Naive thymus-derived CD4-positive, alpha-beta T cell (primary cell): ENCODE results near the gene ERVMER34-1. TPM values are rescaled to one million over a fixed set of nuclear protein-coding genes. Genes with fewer than 3 reads are reported as not detected.

Experiments
- ATAC-seq: fragments of 150-1000 bp; cut with Tn5 transposase; 2 replicates; pipeline ENCODE4 v1.10.0; 2021; ENCODE audit warnings: mild to moderate bottlenecking, moderate library complexity
- CTCF ChIA-PET: fragments of 350-600 bp; sonication (Branson Sonifier 250); formaldehyde crosslinking; loops from one replicate; lab custom pipeline; 2021; ENCODE audit warnings: antibody characterized with exemption; lab: Charles Lee
- POLR2A ChIA-PET: fragments of 350-600 bp; sonication (Branson Sonifier 250); formaldehyde crosslinking; loops from one replicate; lab custom pipeline; 2021; ENCODE audit warnings: antibody characterized with exemption, inconsistent platforms; lab: Charles Lee
- DNase-seq, 9 donors: peaks; one replicate each; pipeline versions ENCODE4 v3.0.0 to v3.0.0-alpha.2; 2020 to 2022; ENCODE audit warnings: mixed read lengths in 1 of 9
- H3K27ac ChIP-seq: one replicate; pipeline ENCODE4 v1.7.0; 2013; ENCODE audit warnings: mild to moderate bottlenecking, low read depth, low read length, moderate library complexity
- H3K27me3 ChIP-seq, 2 donors: one replicate each; pipeline ENCODE4 v1.7.0; 2013; ENCODE audit warnings: low read length in 2 of 2, mild to moderate bottlenecking in 2 of 2, moderate library complexity in 2 of 2; ENCODE audit not compliant: control insufficient read depth in 2 of 2, insufficient read depth in 2 of 2
- H3K36me3 ChIP-seq, 3 experiments: 1 replicate in 2 of 3; 2 replicates in 1 of 3; pipeline ENCODE4 v1.7.0; 2013; ENCODE audit warnings: low read length in 3 of 3, mild to moderate bottlenecking in 3 of 3, moderate library complexity in 1 of 3; ENCODE audit not compliant: insufficient read depth in 3 of 3, control insufficient read depth in 2 of 3
- H3K4me1 ChIP-seq, 2 donors: one replicate each; pipeline ENCODE4 v1.7.0; 2013; ENCODE audit warnings: low read length in 2 of 2, mild to moderate bottlenecking in 2 of 2, moderate library complexity in 1 of 2; ENCODE audit not compliant: control insufficient read depth in 2 of 2, insufficient read depth in 2 of 2
- H3K4me3 ChIP-seq: 2 replicates; pipeline ENCODE4 v1.7.0; 2013; ENCODE audit warnings: mild to moderate bottlenecking, low read length
- H3K9me3 ChIP-seq, 3 experiments: 1 replicate in 2 of 3; 2 replicates in 1 of 3; pipeline ENCODE4 v1.7.0; 2013; ENCODE audit warnings: low read length in 3 of 3; ENCODE audit not compliant: control insufficient read depth in 2 of 3
- H3K27ac Mint-ChIP-seq, 9 donors: one replicate each; pipeline ENCODE4 v1.8.0; 2020 to 2022; ENCODE audit warnings: mixed read lengths in 9 of 9, mild to moderate bottlenecking in 8 of 9, moderate library complexity in 5 of 9, inconsistent platforms in 2 of 9
- H3K27me3 Mint-ChIP-seq, 5 donors: one replicate each; pipeline ENCODE4 v1.8.0; 2021 to 2022; ENCODE audit warnings: mixed read lengths in 5 of 5, mild to moderate bottlenecking in 1 of 5
- H3K36me3 Mint-ChIP-seq, 5 donors: one replicate each; pipeline ENCODE4 v1.8.0; 2020 to 2022; ENCODE audit warnings: mixed read lengths in 5 of 5, mild to moderate bottlenecking in 3 of 5, inconsistent platforms in 1 of 5
- H3K4me1 Mint-ChIP-seq, 7 donors: one replicate each; pipeline ENCODE4 v1.8.0; 2020 to 2022; ENCODE audit warnings: mixed read lengths in 7 of 7, mild to moderate bottlenecking in 3 of 7, inconsistent platforms in 1 of 7
- H3K4me3 Mint-ChIP-seq, 10 donors: one replicate each; pipeline ENCODE4 v1.8.0; 2020 to 2022; ENCODE audit warnings: mild to moderate bottlenecking in 10 of 10, mixed read lengths in 10 of 10, moderate library complexity in 6 of 10, inconsistent platforms in 2 of 10
- H3K9me3 Mint-ChIP-seq, 11 donors: one replicate each; pipeline ENCODE4 v1.8.0; 2020 to 2022; ENCODE audit warnings: mixed read lengths in 11 of 11, mild to moderate bottlenecking in 4 of 11, inconsistent platforms in 1 of 11, moderate library complexity in 1 of 11
- intact Hi-C, 2 donors: fragments of 100-400 bp; cut with micrococcal nuclease; formaldehyde crosslinking; loops; one replicate each; pipeline ENCODE4 v1.15.1; 2023
- polyA plus RNA-seq, 2 donors: library from polyadenylated mRNA; unstranded; fragments of 300-500 nt; fragmentation: Illumina TruSeq; gene quantifications; one replicate each; pipeline ENCODE4 v1.2.3, GENCODE V29; 2021
- total RNA-seq, 6 experiments: library from RNA in 5 of 6; stranded (reverse) in 5 of 6; gene quantifications; 1 replicate in 5 of 6; 2 replicates in 1 of 6; pipeline ENCODE4 v1.2.3 and lab custom pipeline; 2021 to 2026

The ERVMER34-1 gene, protein sequence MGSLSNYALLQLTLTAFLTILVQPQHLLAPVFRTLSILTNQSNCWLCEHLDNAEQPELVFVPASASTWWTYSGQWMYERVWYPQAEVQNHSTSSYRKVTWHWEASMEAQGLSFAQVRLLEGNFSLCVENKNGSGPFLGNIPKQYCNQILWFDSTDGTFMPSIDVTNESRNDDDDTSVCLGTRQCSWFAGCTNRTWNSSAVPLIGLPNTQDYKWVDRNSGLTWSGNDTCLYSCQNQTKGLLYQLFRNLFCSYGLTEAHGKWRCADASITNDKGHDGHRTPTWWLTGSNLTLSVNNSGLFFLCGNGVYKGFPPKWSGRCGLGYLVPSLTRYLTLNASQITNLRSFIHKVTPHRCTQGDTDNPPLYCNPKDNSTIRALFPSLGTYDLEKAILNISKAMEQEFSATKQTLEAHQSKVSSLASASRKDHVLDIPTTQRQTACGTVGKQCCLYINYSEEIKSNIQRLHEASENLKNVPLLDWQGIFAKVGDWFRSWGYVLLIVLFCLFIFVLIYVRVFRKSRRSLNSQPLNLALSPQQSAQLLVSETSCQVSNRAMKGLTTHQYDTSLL
- total RNA-seq = not detected
- polyA plus RNA-seq = not detected
- not detected for total RNA-seq (lab: John Stamatoyannopoulos, UW)

DNA sequence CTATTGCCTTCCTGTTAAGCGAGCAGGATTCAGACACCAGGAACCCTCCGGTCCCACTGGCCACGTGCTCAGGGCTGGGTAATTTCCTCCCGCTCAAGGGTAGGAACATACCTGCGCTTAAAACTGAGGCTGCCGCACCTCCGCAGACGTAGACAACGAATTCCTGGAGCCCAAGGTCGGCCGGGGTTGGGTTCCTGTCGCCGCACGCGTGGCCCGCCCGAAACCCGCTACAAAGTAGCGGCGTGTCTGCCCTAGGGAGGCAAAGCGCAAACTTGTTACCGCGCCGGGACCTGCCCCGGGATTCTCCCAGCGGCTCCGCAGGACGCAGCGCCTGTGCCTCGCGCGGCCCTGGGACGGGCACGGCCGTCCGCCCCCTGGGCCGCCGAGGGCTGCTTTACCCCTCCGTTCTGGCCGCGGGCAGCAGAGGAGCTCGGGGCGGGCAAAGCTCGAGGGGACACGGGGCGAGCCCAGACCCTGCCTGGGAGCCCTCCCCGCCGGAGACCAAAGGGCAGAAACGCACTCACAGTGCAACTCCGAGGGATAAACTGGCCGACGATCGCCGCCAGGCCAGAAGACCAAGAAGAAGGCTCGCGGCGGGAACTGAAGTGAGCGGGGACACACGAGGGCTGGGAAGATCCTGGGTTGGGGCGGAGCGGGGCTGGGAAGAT, at the start of gene ERVMER34-1:
ERVMER34-1 (minus strand) TSS at position 607 of the 668 bp plus-strand sequence. CDS start 5,905 bp downstream, outside the sequence.
- H3K4me1 Mint-ChIP-seq = peaks cover 0 to 17% (median 8%) of the 10 kb centered on the region in 7 donors
- Histone ChIP-seq H3K4me3 (peak within 1 kb of the TSS; percentile 39), H3K36me3 (no peaks in the 10 kb centered on the region), H3K9me3 (no peaks in the 10 kb centered on the region), H3K27ac (no peak within 1 kb of the TSS), H3K27me3 (no peaks in the 10 kb centered on the region), H3K4me1 (no peaks in the 10 kb centered on the region)
- CTCF ChIA-PET = no interaction called here
- DNase-seq (peak in 6 of 9 donors; percentile 1 to 23 (median 12)), ATAC-seq (peak; percentile 34)
- H3K9me3 Mint-ChIP-seq = peaks cover 0 to 5% (median 2%) of the 10 kb centered on the region in 11 donors
- peaks cover 57 to 72% (median 70%) of the 10 kb centered on the region in 5 donors for H3K27me3 Mint-ChIP-seq
- H3K4me3 Mint-ChIP-seq = peak within 1 kb of the TSS; percentile 61 to 85 (median 77)
- peaks cover 0 to 5% (median 3%) of the 10 kb centered on the region in 5 donors for H3K36me3 Mint-ChIP-seq
- intact Hi-C loops = no loop called here
- POLR2A ChIA-PET = no interaction called here
- H3K27ac Mint-ChIP-seq = no peak within 1 kb of the TSS

DNA sequence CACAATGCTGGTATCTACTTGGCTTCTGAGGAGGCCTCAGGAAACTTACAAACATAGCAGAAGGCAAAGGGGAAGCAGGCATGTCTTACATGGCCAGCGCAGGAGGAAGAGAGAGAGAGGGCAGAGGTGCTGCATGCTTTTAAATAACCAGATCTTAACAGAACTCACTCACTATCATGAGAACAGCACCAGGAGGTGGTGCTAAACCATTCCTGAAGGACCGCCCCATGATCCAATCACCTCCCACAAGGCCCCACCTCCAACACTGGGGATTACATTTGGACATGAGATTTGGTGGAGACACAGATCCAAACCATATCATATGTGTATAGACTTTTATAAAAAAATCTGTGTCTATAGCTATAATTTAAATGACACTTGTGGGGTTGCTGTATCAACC, 48.6 kb upstream of the ERVMER34-1 start:
- intact Hi-C loops = no loop called here
- H3K27me3 ChIP-seq = no peaks in the 10 kb centered on the region
- DNase-seq (no peak), ATAC-seq (no peak)
- no peaks in the 10 kb centered on the region for H3K36me3 ChIP-seq
- no peaks in the 10 kb centered on the region for H3K4me1 ChIP-seq
- peaks cover 0 to 20% (median 7%) of the 10 kb centered on the region in 11 donors for H3K9me3 Mint-ChIP-seq
- no peak overlapping the region for H3K4me3 Mint-ChIP-seq
- peaks cover 0 to 9% (median 0%) of the 10 kb centered on the region in 5 donors for H3K36me3 Mint-ChIP-seq
- peaks cover 10 to 19% (median 15%) of the 10 kb centered on the region in 5 donors for H3K27me3 Mint-ChIP-seq
- H3K4me1 Mint-ChIP-seq = peaks cover 0 to 2% (median 0%) of the 10 kb centered on the region in 7 donors
- H3K9me3 ChIP-seq = no peaks in the 10 kb centered on the region
- H3K27ac Mint-ChIP-seq = no peak overlapping the region
- no peak overlapping the region for H3K4me3 ChIP-seq
- POLR2A ChIA-PET = no interaction called here
- H3K27ac ChIP-seq = no peak overlapping the region
- CTCF ChIA-PET = no interaction called here

DNA sequence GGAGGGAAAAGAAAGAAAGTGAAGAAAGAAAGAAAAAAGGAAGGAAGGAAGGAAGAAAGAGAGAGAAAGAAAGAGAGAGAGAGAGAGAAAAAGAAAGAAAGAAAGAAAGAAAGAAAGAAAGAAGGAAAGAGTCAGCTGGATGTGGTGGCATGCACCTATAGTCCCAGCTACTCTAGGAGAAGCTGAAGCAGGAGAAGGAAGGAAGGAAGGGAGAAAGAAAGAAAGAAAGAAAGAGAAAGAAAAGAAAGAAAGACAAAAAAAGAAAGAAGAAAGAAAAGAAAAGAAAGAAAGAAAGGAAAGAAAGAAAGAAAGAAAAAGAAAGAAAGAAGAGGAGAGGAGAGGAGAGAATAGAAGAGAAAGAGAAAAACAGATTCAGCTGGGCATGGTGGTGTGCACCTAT, 44.3 kb upstream of the ERVMER34-1 start:
- peaks cover 0 to 2% (median 0%) of the 10 kb centered on the region in 7 donors for H3K4me1 Mint-ChIP-seq
- CTCF ChIA-PET = no interaction called here
- H3K4me3 ChIP-seq = no peak overlapping the region

DNA sequence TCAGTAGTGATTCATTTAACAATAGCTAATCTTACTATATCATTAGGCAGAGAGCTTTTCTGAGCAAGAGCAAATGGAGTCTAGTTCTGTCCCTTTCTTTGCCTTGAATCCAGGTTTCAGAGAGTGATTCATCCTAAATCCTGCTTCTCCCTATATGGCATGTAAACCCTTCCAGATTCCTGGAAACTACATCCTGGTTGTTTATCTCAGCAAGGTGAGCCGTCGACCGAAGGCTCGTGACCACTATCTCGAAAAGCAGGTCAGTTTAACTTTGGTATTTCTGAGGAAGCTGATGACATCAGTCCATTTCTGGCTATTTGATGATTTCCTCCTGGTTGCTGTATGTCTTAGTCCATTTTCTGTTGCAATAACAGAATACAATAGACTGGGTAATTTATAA, 40.7 kb upstream of the ERVMER34-1 start:
- Histone ChIP-seq H3K4me1 (no peaks in the 10 kb centered on the region), H3K9me3 (no peaks in the 10 kb centered on the region), H3K27ac (no peak overlapping the region), H3K4me3 (no peak overlapping the region), H3K36me3 (no peaks in the 10 kb centered on the region), H3K27me3 (no peaks in the 10 kb centered on the region)
- Mint-ChIP-seq H3K27me3 (peaks cover 0 to 3% (median 0%) of the 10 kb centered on the region in 5 donors), H3K27ac (no peak overlapping the region), H3K9me3 (peaks cover 0 to 2% (median 0%) of the 10 kb centered on the region in 11 donors), H3K4me3 (no peak overlapping the region), H3K4me1 (peaks cover 0 to 2% (median 0%) of the 10 kb centered on the region in 7 donors), H3K36me3 (no peaks in the 10 kb centered on the region)
- DNase-seq (no peak), ATAC-seq (no peak)
- intact Hi-C loops = no loop called here
- ChIA-PET CTCF (no interaction called here), POLR2A (no interaction called here)

More for the DNA sequence above, 44.3 kb upstream of the ERVMER34-1 start:
- no peaks in the 10 kb centered on the region for H3K27me3 ChIP-seq
- POLR2A ChIA-PET = no interaction called here
- intact Hi-C loops = no loop called here
- no peaks in the 10 kb centered on the region for H3K36me3 Mint-ChIP-seq
- peaks cover 0 to 4% (median 0%) of the 10 kb centered on the region in 11 donors for H3K9me3 Mint-ChIP-seq
- no peaks in the 10 kb centered on the region for H3K4me1 ChIP-seq
- H3K36me3 ChIP-seq = no peaks in the 10 kb centered on the region
- DNase-seq = no peak
- H3K9me3 ChIP-seq = no peaks in the 10 kb centered on the region
- H3K27ac ChIP-seq = no peak overlapping the region
- peaks cover 0 to 12% (median 5%) of the 10 kb centered on the region in 5 donors for H3K27me3 Mint-ChIP-seq
- no peak overlapping the region for H3K27ac Mint-ChIP-seq
- ATAC-seq = no peak
- H3K4me3 Mint-ChIP-seq = peak overlapping the region in 1 of 10 donors; percentile 20

DNA sequence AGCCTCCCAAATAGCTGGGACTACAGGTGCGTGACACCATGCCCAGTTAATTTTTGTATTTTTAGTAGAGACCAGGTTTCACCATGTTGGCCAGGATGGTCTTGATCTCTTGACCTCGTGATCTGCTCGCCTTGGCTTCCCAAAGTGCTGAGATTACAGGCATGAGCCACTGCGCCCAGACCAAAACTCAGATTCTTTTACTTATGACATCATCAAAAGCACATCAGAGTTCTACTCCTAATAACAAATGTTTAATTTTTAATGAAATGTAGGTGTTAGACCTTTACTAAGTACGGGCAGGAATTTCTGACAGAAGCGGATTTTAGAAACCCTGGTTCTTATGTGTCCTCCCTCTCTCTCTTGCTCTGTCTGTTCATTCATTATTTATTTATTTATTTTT, 38.5 kb upstream of the ERVMER34-1 start:
- no peaks in the 10 kb centered on the region for H3K36me3 Mint-ChIP-seq
- Histone ChIP-seq H3K27ac (no peak overlapping the region), H3K36me3 (no peaks in the 10 kb centered on the region), H3K9me3 (no peaks in the 10 kb centered on the region), H3K4me1 (no peaks in the 10 kb centered on the region), H3K4me3 (no peak overlapping the region), H3K27me3 (no peaks in the 10 kb centered on the region)
- H3K4me3 Mint-ChIP-seq = no peak overlapping the region
- H3K9me3 Mint-ChIP-seq = peaks cover 0 to 2% (median 0%) of the 10 kb centered on the region in 11 donors
- H3K4me1 Mint-ChIP-seq = no peaks in the 10 kb centered on the region
- no peak overlapping the region for H3K27ac Mint-ChIP-seq
- peaks cover 0 to 7% (median 0%) of the 10 kb centered on the region in 5 donors for H3K27me3 Mint-ChIP-seq
- POLR2A ChIA-PET = no interaction called here
- intact Hi-C loops = no loop called here
- DNase-seq = no peak
- CTCF ChIA-PET = no interaction called here
- ATAC-seq = no peak

DNA sequence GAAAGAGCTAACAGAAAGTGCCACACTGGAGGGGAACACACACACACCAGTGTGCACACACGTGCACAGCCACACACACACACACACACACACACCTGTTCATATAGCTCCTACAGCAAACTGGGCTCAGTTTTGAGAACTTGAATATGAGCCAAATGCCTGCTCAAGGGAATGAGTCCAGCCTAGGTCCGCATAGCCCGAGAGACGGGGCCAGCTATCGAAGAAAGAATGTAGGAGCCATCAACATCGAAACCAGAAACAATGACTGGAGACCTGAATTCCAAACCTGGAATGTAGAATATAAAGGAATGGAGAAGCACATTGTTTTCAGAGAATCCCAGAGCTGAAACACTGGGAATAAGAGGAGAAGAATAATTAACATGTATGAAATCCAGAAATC, 37.6 kb upstream of the ERVMER34-1 start:
- ATAC-seq (no peak), DNase-seq (no peak)
- intact Hi-C loops = no loop called here
- Mint-ChIP-seq H3K27ac (no peak overlapping the region), H3K9me3 (no peaks in the 10 kb centered on the region), H3K36me3 (no peaks in the 10 kb centered on the region), H3K4me1 (no peaks in the 10 kb centered on the region), H3K4me3 (no peak overlapping the region), H3K27me3 (peaks cover 0 to 7% (median 0%) of the 10 kb centered on the region in 5 donors)
- no peaks in the 10 kb centered on the region for H3K9me3 ChIP-seq
- ChIA-PET POLR2A (no interaction called here), CTCF (no interaction called here)
- H3K27me3 ChIP-seq = no peaks in the 10 kb centered on the region
- H3K4me3 ChIP-seq = no peak overlapping the region
- no peaks in the 10 kb centered on the region for H3K4me1 ChIP-seq
- H3K27ac ChIP-seq = no peak overlapping the region
- H3K36me3 ChIP-seq = no peaks in the 10 kb centered on the region
